Measurements from ENCODE around the gene PLEKHG1.

PLEKHG1 gene

DNA sequence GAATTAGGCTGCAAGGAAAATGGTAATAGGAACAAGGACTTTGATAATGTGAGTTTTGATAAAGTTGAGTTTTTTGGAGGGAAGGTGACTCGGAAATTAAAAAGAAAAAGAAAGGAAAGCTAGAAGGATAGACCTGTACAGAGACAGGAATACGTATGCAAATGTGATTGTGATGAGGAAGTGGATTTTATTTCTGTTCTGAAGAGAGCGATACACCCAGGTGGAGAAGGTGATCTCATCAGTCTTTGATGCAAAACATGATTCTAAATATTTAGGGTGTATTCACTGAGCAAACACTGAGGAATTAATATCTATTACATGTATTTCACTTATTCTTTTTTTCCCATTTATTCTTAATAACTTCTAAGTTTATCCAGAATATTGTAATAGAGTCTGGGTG is 9.2 kb upstream of the PLEKHG1 start:
- DNase-seq, result no peak

DNA sequence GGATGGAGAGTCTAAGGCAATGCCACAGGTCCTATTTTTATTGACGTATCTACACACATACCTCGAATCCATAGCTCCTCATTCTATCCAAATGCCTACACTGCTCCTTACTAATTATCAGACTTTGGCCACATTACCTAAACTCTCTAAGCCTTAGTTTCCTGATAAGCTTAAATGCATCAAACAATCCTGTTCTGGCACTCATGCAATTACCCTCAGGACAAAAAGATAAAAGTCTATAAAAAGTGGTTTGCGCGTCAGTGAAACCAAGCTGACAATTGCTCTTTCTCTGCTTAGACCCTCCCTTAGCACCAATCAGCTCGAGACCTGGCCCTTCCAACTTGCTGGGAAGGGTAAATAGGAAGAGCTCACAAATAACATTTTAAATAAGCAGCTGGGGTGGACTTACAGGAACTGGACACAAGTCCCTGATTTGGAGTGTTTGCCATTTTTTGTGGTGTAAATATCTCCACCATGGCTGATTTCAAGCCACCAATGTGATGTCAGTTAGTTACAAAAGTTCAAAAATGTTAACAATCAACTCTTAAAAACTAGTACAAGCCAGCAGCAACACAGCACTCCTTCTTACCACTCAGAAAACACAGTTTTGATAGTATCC is 7.2 kb upstream of the PLEKHG1 start:
- DNase-seq, result no peak

DNA sequence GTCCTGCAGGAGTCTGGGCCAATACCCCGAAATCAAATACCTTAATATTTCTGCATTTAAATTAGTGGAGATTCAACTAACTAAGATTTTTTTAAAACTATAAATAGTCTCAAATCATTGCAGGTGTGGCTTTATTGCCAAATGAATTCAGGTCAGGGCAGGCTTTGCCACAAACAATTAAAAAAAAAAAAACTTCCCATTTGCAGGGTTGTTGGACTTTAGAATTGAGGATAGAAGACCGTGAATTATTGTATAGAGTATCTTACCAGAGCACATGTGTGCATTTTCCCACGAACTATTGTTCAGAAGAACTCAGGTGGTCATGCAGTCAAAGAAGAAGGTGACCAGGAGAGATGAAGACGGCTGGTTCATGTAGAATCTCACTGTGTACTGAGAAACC is 6.6 kb upstream of the PLEKHG1 start:
- no peak for DNase-seq

DNA sequence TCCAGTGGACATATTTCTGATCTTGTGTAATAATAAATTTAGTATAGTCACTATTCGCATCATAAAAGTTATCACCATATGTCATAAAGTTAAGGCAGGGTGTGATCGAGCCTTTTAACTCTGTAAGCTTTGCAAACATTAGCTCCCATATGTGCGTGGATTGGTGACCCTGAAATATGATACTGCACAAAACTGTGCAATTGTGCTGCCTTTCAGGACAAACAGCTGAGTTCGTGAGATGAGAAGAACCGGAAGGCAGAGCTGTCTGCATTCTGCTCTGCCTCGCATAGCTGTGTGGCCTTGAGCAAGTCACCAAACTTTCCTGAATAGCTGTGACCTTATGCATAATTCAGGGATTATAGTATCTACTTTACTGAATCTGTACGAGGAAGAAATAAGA is 3.2 kb upstream of the PLEKHG1 start:
- DNase-seq, result no peak

DNA sequence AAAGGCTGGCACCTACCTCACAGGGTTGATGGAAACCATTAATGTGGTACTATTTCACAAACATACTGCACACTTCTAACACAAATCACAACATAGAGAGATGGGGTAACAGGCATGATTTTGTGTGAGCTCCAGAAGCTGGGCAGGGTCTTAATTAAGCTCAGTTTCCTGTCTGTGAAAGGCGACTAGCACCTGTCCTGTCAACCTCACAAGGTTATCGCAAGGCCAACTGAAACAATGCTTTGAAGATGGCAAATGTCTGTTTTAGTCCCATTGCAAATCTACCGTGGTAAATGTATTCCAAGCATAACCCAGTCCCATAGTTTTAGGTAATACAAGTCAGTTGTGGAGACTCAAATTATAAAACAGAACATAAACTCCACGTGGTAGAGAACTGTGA is 1.3 kb upstream of the PLEKHG1 start:
- no peak for DNase-seq

DNA sequence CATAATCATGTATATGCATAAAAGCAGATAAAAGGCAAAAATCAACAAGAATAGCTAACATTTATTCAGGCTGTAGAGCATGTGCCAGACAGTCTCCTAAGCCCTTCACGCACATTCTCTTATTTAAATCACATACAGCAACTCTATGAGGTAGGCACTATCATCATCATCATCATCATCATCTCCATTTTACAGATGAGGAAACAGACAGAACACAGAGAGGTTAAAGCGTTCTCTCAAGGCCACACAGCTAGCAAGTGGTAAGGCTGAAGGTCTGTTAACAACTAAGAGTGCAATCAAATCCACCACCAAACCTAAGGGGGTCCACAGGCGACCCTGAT is 857 bp upstream of the PLEKHG1 start:
- DNase-seq, result no peak

DNA sequence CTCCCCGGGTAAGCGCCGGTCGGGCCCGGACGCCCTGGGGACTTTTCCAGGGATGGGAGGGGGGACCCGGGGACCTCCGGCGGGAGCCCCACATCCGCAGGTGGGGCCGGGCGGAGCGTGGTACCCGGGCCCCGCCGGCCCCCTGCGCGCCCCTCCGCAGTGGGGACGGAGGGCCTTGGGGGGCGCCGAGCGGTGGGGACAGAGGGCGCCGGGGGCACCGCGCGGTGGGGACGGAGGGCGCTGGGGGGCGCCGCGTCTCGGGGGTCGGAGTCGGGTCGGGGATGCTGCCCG is 270 bp downstream of the PLEKHG1 start:
- DNase-seq, result no peak

DNA sequence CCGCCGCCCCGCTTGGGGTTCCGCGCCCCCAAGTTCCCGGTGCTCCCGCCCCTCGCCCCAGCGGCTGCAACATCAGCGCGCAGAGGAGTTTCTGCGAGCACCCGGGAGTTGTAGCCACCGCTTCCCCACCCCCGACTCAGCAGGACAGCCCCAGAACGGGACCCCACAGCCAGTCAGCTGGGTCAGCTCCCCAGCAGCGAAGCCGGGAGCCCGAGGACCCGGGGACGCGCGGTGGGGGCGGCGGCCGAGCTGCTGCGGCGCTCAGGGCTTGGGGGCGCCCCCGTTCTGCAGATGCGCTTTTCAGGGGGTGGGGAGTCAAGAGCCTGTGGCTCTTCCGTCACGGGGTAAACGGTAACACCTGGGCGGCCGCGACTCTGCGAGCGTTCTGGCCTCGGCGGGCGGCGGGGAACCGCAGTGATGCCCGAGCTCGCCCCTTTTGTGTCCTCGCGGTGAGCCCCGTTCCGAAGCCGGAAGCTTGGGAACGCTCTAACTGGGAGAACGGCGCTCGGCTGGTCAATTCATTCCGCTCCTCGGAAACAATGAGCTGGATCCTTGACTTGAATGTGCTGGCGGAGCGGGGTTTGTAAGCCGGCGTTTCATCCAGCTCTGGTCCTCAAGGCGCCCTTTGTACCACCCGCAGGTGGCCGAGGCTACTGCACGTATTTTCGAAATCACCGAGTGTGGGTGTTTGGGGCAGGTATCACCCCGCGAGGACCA is 774 bp downstream of the PLEKHG1 start:
- DNase-seq, result peak; percentile 65

DNA sequence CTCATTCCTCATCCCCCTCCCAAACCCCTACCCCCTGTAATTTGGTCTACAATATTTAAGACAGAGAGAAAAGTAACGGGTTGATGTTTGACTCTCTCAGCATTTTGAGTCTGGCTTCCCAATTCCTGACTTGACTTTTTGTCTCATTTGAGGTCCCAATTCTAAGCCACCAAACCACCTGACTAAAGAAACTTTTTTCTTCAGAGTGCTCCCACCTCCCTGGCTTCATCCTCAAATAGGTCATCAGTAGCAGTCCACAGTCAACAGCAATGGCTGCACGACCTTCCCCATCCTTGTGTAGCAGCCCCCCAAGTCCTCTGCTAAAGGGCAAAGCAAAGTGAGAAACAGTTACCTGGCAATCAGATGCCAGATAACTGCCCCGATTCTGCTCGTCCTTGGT is 1.8 kb downstream of the PLEKHG1 start:
- DNase-seq, result no peak

DNA sequence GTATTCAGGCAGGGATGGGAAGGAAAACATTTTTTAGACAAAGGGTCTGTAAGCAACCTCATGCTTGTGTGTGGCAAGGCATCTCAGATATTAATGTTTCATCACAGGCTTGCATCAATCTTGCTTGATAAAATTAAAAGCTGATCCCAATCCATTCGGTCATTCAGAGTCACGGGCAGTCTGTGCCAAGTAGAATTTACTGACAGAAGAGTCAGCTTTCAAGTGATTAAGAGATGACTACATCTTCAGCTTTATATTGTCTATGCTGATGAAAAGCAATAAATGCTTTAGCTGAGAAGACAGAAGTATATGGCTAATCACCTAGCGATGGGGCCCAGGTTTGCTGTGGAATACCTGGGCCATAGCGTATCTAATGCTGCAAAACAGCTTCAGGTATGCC is 3.5 kb downstream of the PLEKHG1 start:
- DNase-seq, result no peak

DNA sequence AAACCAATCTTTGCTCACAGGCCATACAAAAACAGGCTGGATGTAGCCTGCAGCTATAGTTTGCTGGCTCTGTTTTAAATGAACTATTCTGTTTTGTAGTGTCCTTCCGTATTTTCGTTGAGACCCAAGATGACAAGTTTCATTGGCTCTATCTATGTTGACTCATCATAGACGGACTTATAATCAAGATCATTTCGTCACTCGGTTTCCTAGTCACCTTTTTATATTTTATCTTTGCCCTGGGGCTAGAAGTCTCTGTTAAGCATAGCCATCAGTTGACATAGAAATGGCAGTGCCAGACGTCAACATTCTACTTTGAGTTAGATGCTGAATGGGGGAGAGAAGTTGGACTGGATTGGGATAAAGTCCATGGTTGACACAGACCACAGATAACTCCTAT is 4.8 kb downstream of the PLEKHG1 start:
- DNase-seq, result no peak

DNA sequence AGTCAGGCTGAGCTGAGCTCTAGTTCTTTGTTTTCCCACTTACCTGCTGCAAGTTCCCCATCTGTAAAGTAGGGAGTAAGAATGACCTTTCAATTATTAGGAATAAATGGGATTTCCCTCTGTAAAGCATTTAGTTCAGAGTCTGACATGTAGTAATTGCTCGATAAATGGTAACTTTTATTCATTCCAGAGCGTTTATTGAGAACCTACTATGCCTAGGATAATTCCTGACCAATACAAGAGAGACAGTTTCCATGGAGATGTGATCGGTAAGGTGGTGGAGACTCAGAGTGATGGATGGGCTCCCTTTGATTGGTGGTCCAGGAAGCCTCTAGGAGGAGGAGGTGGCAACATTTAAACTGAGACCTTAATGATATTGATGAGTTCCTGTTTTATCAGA is 5.6 kb downstream of the PLEKHG1 start:
- no peak for DNase-seq

DNA sequence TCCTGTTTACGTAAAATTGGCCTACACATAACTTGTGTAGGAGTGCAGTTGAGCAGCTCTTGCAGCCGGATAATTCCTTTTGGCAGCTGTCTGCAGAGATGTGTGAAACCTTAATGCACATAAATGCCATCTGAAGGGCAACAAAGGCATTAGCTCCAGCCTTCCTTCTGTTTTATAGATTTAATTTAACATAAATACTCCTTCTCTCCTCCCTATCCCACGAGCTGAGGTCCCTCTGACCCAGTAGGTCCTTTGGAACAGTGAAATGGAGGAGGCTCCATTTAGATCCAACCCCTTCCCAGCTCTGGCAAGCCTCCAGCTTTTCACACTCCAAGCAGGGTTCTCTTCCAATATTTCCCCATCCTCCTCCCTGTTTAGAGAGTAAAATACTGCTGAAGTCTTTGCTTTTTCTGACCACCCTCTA is 6.5 kb downstream of the PLEKHG1 start:
- DNase-seq, result no peak

DNA sequence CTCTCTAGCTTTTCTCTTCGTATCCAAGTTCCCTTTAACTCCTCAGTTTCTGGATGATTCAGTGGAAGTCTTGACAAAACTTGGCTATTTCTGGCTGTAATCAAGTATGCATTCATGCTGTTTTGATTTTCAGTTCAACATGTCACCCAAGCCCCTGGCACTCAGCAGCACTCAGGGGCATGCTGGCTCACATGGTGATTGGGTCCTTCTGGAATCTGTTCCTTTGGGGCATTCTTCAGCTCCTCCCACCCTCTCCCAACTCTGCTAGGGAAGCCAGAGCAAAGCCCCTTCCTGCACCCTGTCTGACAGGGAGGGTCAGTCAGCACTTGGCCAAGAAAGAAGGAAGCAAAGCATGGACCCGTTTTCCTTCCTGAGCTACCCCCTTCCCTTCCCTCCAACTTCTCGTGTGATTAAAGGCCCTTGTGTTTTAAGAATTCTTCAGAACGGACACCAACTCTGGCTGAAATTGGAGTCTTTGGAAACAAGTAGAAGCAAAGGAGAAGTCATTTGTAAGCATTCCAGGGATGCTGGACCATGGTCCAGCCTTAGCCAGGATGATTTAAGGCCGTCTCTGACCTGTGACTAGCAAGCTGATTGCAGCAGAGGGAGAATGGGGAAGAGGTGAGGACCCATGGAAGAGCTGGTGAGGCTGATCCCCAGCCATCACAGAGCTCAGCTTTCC is 7.1 kb downstream of the PLEKHG1 start:
- DNase-seq, result no peak

DNA sequence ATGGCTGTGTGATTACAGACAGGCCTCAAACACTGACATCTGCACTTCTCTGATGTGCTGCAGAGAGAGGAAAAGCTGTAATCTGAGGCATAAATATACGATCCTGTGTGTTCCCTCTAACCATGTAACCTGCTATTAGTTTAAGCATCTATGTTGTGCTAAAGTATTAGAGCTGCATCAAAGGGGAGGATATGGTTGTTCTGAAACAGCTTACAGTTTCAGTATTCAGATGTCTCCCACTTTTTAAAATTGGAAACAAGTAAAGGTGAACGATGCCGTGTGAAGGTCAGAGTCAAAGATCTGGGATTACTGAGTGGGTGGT is 7.6 kb downstream of the PLEKHG1 start:
- DNase-seq, result no peak

DNA sequence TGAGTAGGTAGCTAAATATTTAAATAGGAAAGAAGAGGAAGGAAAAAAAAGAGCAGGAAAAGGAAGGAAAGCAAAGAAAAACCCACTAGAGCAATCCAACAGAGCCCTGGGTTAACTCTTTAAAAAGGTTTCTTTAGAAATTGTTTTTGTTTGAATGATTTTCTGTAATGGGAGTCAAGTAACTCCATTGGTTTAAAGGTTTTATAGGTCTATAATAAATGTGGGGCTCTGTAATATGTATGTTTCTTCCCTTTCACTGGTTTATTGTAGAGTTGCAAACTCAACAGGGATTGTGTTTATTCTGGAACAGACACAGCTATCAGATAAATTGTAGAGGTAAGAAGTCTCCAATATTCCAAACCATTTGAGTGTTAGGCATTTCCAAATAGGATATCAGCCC is 10.9 kb downstream of the PLEKHG1 start:
- DNase-seq, result no peak

DNA sequence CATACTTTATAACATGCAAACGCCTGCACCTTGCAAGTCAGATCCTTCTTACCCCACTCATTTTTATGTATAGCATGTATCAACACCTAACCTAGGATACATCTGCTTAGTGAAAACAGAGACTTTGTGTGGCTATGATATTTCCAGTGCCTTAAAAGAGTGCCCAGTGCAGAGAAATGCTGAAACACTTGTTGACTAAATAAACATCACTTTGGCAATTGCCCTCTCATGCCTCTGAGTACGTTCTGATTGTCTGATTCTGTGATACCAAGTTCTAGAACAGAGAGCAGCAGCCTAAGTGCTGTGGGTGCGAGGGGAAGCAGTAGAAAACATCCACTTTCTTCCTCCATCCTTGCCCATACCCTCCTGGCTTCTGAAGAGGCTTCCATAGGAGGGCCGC is 13.6 kb downstream of the PLEKHG1 start:
- no peak for DNase-seq

DNA sequence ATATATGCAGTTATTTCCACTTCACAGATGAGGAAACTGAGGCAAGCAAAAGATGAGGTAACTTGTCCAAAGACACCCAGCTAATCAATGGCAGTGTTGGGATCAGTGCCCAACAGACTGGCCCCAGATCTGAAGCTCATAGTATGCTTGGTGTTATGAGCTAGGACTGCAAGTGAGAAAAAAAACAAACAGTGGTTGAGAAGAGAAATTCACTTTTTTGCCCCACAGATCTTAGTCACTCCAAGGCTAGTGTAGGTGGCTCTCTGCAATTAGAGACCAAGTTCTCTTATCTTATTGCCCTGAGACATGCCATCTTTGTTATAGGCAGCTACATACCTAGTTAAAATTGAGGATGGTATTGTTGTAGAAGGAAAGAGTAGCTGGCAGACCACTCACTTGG is 16.3 kb downstream of the PLEKHG1 start:
- no peak for DNase-seq

DNA sequence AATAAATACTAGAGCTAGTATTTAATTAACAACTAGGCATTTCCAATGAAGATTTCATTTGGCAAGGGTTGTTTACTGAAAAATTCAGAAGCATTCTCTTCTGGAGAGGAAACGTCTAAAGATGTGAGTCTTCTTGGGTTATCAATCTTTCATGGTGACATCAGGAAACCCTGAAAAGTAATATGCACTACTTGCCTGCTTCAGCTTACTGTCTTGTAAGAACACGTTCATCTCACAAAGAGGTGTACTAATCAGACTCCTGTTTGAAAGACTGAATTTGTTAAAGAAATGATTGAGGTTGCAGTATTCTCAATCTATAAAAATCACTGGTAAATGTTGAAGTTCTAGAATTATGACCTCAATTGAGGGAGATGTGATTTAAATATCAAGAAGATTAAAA is 16.9 kb downstream of the PLEKHG1 start:
- no peak for DNase-seq

DNA sequence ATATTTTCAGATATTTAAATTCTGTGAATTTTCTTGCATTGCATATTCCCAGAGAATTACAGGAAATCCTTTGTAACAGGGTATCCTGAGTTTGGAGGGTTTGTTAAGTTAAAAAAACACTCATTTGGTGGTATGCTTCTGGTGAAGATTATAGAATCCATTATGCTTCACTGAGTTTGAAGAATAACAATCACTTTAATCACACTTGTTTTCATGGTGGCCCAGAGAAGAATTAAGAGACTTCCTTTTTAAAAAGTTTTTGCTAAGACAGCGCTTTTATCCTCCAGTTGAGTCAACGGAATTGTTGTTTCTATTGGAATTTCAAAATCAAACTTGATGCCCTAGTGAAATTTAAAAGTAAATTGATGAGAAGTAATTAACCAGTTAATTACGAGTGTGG is 17.4 kb downstream of the PLEKHG1 start:
- DNase-seq, result no peak

DNA sequence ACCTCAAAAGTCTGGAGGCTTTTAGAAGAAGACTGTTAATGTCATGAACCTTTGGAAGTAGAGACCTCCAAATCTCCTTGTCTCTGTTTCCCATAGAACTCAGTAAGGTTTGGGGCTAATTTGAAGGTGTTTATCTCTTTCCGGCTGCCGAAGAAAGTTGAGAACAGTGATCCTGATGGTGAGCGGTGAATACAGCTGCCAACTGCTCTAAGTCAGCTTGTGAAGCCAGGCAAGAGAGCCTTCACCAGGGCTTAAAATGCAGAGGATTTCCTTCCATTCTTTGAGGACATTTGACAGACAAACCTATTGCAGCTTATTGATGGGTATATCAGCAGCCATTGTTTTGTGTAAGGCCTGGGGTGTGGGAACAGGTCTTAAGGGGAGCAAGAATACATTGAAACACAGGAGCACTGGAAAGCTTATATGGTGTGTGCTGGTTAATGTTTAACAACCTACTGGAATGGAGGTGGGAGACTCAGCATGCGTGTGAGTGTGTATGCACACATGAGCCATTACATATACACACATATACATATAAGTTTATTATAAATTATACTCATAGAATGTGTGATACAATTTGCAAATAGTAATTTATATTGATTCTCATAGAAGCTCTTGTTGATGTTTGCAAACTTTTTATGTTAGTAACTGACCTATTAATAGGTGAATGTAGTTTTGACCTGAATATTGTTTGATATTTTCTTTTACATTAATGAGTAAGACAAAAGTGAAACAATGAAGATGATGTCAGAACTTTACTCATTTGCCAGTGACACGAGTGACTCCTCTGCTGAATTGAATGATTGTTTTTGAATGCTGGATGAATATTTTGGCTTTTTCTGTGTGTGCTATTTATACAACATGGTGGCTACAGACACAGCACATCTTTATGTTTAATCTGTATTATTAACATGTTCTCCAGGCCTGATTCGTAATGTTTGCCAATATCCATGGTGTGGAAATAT is 18.1 kb downstream of the PLEKHG1 start:
- no peak for DNase-seq

DNA sequence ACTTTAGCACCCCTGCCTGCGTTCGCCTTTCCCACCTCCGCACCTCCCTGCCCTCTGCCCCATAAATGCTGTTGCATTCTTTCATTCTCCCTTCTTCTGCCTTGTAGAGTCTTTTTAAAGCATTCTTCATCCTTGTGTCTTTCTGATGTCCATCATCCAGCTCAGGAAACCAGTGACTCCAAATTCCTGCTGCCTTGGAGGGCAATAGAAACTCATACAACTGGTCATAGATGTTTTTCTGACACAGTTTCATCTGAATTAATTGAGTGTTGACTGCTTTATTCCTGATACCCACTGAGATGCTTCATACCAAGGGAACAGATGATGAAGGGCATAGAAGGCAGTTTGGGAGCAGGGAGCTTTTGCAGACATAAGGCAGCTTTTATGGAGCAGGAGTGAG is 19.6 kb downstream of the PLEKHG1 start:
- no peak for DNase-seq

DNA sequence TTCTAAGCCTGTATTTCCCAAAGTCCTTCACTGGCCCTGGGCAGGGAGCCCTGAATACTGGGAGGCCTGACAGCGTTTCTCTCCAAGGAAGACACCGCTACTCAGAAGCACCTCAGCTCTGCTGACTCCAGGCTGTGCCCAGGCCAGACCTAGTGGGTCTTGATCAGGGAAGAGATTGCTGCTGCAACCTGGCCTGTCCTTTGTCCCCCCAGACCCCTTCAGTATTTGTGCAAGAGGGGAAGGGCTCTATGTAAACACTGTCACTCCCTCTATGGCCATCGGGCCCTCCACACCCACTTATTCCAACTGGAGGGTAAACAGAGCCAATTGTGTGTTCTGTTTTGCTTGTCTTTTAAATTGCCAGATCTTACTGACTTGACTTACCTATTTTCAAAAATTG is 20.6 kb downstream of the PLEKHG1 start:
- no peak for DNase-seq

DNA sequence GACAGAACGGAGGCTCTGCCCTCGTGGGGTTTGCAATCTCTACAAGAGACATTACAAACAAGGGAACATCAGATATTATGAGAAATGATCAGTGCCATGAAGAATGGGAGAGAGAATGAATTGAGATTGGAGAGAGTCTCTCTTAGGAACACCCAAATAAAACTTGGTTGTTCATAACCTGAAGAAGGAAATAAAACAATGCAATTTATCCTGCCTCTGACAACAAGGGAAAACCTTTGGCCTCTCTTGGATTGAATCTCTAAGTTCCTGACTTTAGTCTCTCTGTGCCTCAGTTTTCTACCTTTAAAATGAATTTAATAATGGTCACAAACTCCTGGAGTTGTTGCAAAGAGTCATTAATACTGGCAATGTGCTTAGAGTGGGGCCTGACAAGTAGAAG is 21.1 kb downstream of the PLEKHG1 start:
- DNase-seq, result no peak

All from activated CD4-positive, CD25-positive, alpha-beta regulatory T cell treated with anti-CD3 and anti-CD28 coated beads, Interleukin-2, amount 50 U/mL, for 72 hours (primary cell).